Right renal cortex interstitium (tissue), 3 donors: ENCODE measurements around the gene FBP1. TPM values are rescaled to one million over a fixed set of nuclear protein-coding genes. Genes with fewer than 3 reads are reported as not detected.
"Not testable (repeated sequence)": the region's sequence is repeated elsewhere in the genome, so short reads cannot be mapped to it uniquely, and the experiment has no call there.

Experiments used
- DNase-seq, 3 donors: peaks; one replicate each; pipeline ENCODE4 v3.0.0-alpha.2; 2013; ENCODE audit warnings: low read depth in 3 of 3, low spot score in 2 of 3
- polyA plus RNA-seq, 3 donors: library from polyadenylated mRNA; unstranded; fragments of 120-200 nt; gene quantifications; one replicate each; pipeline ENCODE4 v1.2.1, GENCODE V29; 2013; ENCODE audit not compliant: insufficient read length in 3 of 3

The FBP1 gene
- polyA plus RNA-seq, 3 donors, result 51.3 to 59.1 (median 54.4) TPM

GRCh38 chr9:94623253-94623652 lies 16.1 kb downstream of the FBP1 start:
- no peak for DNase-seq

- DNase-seq, result no peak
These were observed 17.1 kb downstream of the FBP1 start for GRCh38 chr9:94622087-94622800.

GRCh38 chr9:94619026-94619425 lies 20.3 kb downstream of the FBP1 start:
- no peak for DNase-seq

- no peak for DNase-seq
These were observed 26.3 kb downstream of the FBP1 start for GRCh38 chr9:94613003-94613402.

GRCh38 chr9:94612071-94612470 lies 27.2 kb downstream of the FBP1 start:
- no peak for DNase-seq

- no peak for DNase-seq
These were observed 27.7 kb downstream of the FBP1 start for GRCh38 chr9:94611638-94612068.

- DNase-seq, result no peak
These were observed 29.1 kb downstream of the FBP1 start for GRCh38 chr9:94610181-94610606.

GRCh38 chr9:94607423-94607691 lies 32.0 kb downstream of the FBP1 start:
- no peak for DNase-seq

GRCh38 chr9:94606646-94607422 lies 32.5 kb downstream of the FBP1 start:
- DNase-seq, result no peak

- DNase-seq, result peak in 1 of 3 donors; percentile 56
These were observed 35.8 kb downstream of the FBP1 start for GRCh38 chr9:94603259-94604160.

- no peak for DNase-seq
These were observed 36.7 kb downstream of the FBP1 start for GRCh38 chr9:94602666-94603065.

GRCh38 chr9:94600715-94601114 lies 38.6 kb downstream of the FBP1 start:
- DNase-seq, result no peak

GRCh38 chr9:94600258-94600657 lies 39.1 kb downstream of the FBP1 start:
- DNase-seq, result no peak

- no peak for DNase-seq
These were observed 40.2 kb downstream of the FBP1 start for GRCh38 chr9:94599102-94599501.

- DNase-seq, result no peak
These were observed 45.6 kb downstream of the FBP1 start, which contains the start of gene FBP2 for GRCh38 chr9:94593459-94594345. Gene FBP2 (minus strand): TSS chr9:94593824. CDS start chr9:94593726, 98 bp downstream.

- not testable (repeated sequence) for DNase-seq
These were observed 46.6 kb downstream of the FBP1 start for GRCh38 chr9:94592683-94593082.

- DNase-seq, result no peak
These were observed 47.4 kb downstream of the FBP1 start for GRCh38 chr9:94591876-94592275.

- not testable (repeated sequence) for DNase-seq
These were observed 48.2 kb downstream of the FBP1 start for GRCh38 chr9:94591046-94591545.

- no peak for DNase-seq
These were observed 50.6 kb downstream of the FBP1 start for GRCh38 chr9:94588681-94589080.

- DNase-seq, result no peak
These were observed 52.5 kb downstream of the FBP1 start for GRCh38 chr9:94586814-94587213.
